ENCODE results near the gene RLBP1. TPM values are rescaled to one million over a fixed set of nuclear protein-coding genes. Genes with fewer than 3 reads are reported as not detected.

The RLBP1 gene
- total and polyA plus RNA-seq, 2 donors (not counting 3 experiments of a cell fraction or from before 2014, with no cell fraction given): not detected

DNA sequence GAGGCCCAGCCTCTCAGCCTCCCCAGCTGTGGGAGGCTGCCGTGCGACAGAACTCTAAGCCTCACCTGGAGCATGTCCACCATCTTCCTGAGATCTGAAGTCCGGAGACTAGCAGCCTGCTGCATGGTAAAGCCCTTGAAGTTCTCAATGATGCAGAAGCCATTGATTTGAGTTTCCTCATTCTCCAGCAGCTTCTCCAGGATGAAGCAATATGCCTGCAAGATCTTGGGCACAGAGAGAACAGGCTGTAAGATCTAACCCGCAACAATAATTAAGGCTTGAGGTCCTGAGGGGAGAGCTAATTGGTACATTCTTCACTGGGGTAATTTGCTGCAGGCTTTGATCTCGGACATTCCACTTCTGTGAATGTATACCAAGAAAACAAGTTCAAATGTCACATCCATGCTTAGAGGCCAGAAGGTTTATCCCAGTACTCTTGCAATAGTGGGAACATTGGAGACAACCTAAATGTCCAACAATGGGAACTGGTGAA lies 9.7 kb downstream of the RLBP1 start:
- TF ChIP-seq JUN (IDR thresholded peaks at IDR 0.05; ENCODE audit: borderline replicate concordance, insufficient read depth, insufficient read length, low read depth) (no peak), FOS (IDR thresholded peaks at IDR 0.05; ENCODE audit: borderline replicate concordance, insufficient read depth, low read length) (no peak), POLR2AphosphoS5 (IDR thresholded peaks at IDR 0.05; ENCODE audit: insufficient read depth, low read depth, low read length) (no peak), POLR2A (IDR thresholded peaks at IDR 0.05; ENCODE audit: low read depth, low read length) (no peak), EZH2 (IDR thresholded peaks at IDR 0.05; ENCODE audit: borderline replicate concordance, low read depth, low read length, severe bottlenecking) (no peak), MYC (IDR thresholded peaks at IDR 0.05; ENCODE audit: low read depth, low read length) (no peak), GATA2 (IDR thresholded peaks at IDR 0.05; ENCODE audit: insufficient read depth, insufficient read length, low read depth, low read length) (no peak)
- TF ChIP-seq, protein P1, sequence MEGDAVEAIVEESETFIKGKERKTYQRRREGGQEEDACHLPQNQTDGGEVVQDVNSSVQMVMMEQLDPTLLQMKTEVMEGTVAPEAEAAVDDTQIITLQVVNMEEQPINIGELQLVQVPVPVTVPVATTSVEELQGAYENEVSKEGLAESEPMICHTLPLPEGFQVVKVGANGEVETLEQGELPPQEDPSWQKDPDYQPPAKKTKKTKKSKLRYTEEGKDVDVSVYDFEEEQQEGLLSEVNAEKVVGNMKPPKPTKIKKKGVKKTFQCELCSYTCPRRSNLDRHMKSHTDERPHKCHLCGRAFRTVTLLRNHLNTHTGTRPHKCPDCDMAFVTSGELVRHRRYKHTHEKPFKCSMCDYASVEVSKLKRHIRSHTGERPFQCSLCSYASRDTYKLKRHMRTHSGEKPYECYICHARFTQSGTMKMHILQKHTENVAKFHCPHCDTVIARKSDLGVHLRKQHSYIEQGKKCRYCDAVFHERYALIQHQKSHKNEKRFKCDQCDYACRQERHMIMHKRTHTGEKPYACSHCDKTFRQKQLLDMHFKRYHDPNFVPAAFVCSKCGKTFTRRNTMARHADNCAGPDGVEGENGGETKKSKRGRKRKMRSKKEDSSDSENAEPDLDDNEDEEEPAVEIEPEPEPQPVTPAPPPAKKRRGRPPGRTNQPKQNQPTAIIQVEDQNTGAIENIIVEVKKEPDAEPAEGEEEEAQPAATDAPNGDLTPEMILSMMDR (IDR thresholded peaks at IDR 0.05; ENCODE audit: extremely low read depth in 1 of 2, insufficient read depth in 1 of 2, low read depth in 1 of 2, low read length in 2 of 2): no peak
- TF ChIP-seq, protein P2, sequence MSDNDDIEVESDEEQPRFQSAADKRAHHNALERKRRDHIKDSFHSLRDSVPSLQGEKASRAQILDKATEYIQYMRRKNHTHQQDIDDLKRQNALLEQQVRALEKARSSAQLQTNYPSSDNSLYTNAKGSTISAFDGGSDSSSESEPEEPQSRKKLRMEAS (IDR thresholded peaks at IDR 0.05; ENCODE audit: insufficient read depth, insufficient read length): no peak
- no peak overlapping the region for H3K4me2 ChIP-seq (ENCODE audit: insufficient read depth, low read length)
- dilution Hi-C loops (cut with MboI; ENCODE audit: extremely low pct_ligation_motif_present, low sequenced_read_pairs): no loop called here
- H3K79me2 ChIP-seq (ENCODE audit: control insufficient read depth, insufficient read depth, low read length): no peaks in the 10 kb centered on the region
- no peaks in the 10 kb centered on the region for H3K36me3 ChIP-seq (ENCODE audit: control insufficient read depth in 2 of 2, extremely low read depth in 1 of 2, insufficient read depth in 2 of 2, low read length in 2 of 2)
- FAIRE-seq (no peak), DNase-seq (ENCODE audit: low read depth, low spot score) (no peak)
- no peak overlapping the region for H3K4me3 ChIP-seq (replicated peaks in 1 of 3; ENCODE audit: insufficient read depth in 1 of 3, low read depth in 1 of 3, low read length in 3 of 3)
- peaks cover 0 to 2% of the 10 kb centered on the region in 2 experiments for H3K27me3 ChIP-seq (ENCODE audit: control insufficient read depth in 2 of 2, insufficient read depth in 2 of 2, low read length in 2 of 2)
- CTCF ChIA-PET: interaction anchor here (0.7 kb wide), 1 partner anchor 320 kb away, joined by 3 read pairs; no protein-coding TSS in a partner anchor
- no peak overlapping the region for H2AFZ ChIP-seq (ENCODE audit: low read depth, low read length)
- H3K9ac ChIP-seq (replicated peaks; ENCODE audit: extremely low read depth, insufficient read depth, low read length): no peak overlapping the region
- intact Hi-C loops (cut with micrococcal nuclease): no loop called here
- no TSS peak for BruUV-seq (replicated peaks)
- no peaks in the 10 kb centered on the region for H3K9me1 ChIP-seq (replicated peaks; ENCODE audit: control insufficient read depth, extremely low read depth, insufficient read depth, low read length)
- H4K20me1 ChIP-seq (replicated peaks; ENCODE audit: control insufficient read depth, extremely low read depth, insufficient read depth, low read length): no peaks in the 10 kb centered on the region
- peaks cover 2% of the 10 kb centered on the region for H3K4me1 ChIP-seq (ENCODE audit: control insufficient read depth, extremely low read depth, insufficient read depth, low read length)
- H3K9me3 ChIP-seq (replicated peaks; ENCODE audit: control insufficient read depth, insufficient read depth, low read length): no peaks in the 10 kb centered on the region
- POLR2A ChIA-PET: no interaction called here
- H3K27ac ChIP-seq (ENCODE audit: insufficient read depth, low read depth, low read length): no peak overlapping the region
